HEK293T (cell line): ENCODE data around the gene TM4SF20.

ENCODE experiments used
- BHLHE40 ChIP-seq: fragments of 450-650 bp; IDR thresholded peaks from 2 replicates; pipeline ENCODE4 v1.6.1; 2016; ENCODE audit warnings: mild to moderate bottlenecking, moderate library complexity, borderline replicate concordance
- CTBP1 ChIP-seq: fragments of 450-650 bp; IDR thresholded peaks from 2 replicates; pipeline ENCODE4 v1.6.1; 2016; ENCODE audit warnings: borderline replicate concordance
- FOXK2 ChIP-seq: fragments of 450-650 bp; IDR thresholded peaks from 2 replicates; pipeline ENCODE4 v1.6.1; 2016; ENCODE audit warnings: mild to moderate bottlenecking
- HDGF ChIP-seq: fragments of 450-650 bp; IDR thresholded peaks from 2 replicates; pipeline ENCODE4 v1.6.1; 2017; ENCODE audit warnings: antibody characterized with exemption, borderline replicate concordance
- NFRKB ChIP-seq: fragments of 450-650 bp; IDR thresholded peaks from 2 replicates; pipeline ENCODE4 v1.6.1; 2016; ENCODE audit warnings: mild to moderate bottlenecking, moderate library complexity
- SP1 ChIP-seq: fragments of 450-650 bp; IDR thresholded peaks from 2 replicates; pipeline ENCODE4 v1.6.1; 2017
- ZNF384 ChIP-seq: fragments of 450-650 bp; IDR thresholded peaks from 2 replicates; pipeline ENCODE4 v1.6.1; 2016

DNA sequence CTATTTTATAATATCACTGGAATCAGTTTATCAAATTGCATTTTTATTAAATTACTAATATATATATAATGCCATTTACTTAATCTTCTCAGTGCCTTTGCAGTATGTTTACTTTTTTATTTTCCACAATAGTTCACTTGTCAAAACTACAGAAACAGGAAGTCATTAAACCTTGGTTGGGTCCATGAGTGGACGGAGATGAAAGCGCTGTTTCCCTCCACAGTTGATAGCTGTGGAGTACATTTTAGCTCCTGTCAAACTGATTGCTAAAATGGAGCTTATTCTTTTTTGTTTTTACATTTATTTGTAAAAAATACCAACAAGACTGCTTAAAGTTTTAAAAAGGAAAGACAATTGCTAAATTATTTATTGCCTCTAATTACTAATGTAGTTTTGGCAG lies 34.9 kb downstream of the TM4SF20 start:
- no peak for TF ChIP-seq CTBP1
- no peak for TF ChIP-seq BHLHE40
- TF ChIP-seq SP1: no peak
- no peak for TF ChIP-seq HDGF
- TF ChIP-seq NFRKB: no peak
- TF ChIP-seq ZNF384: no peak
- TF ChIP-seq FOXK2: no peak
